IMR-90 (cell line): Measurements from ENCODE around the gene LIAS. TPM values are rescaled to one million over a fixed set of nuclear protein-coding genes. Genes with fewer than 3 reads are reported as not detected.

Source experiments
- ATAC-seq: fragments of 200-7000 bp; cut with Tn5 transposase; 2 replicates; pipeline ENCODE4 v1.9.1; 2020; ENCODE audit warnings: low read depth, mild to moderate bottlenecking, moderate library complexity
- BruUV-seq: library from RNA; stranded (reverse); fragments of 400-500 nt; replicated peaks from 2 replicates; lab custom pipeline; 2021; lab: Mats Ljungman, UMichigan
- CTCF ChIA-PET: fragments of 300-600 bp; formaldehyde crosslinking; extraction: SDS; loops from one replicate; lab custom pipeline; 2021; ENCODE audit warnings: antibody characterized with exemption; lab: Yijun Ruan, JAX
- POLR2A ChIA-PET: fragments of 300-600 bp; sonication (Branson Sonifier 250); formaldehyde crosslinking; loops from one replicate; lab custom pipeline; 2022; ENCODE audit warnings: antibody characterized with exemption; ENCODE audit not compliant: unreplicated experiment; lab: Charles Lee
- DNase-seq: peaks from one replicate; pipeline ENCODE4 v3.0.0; 2013
- H2AFZ ChIP-seq: replicated peaks from 2 replicates; pipeline ENCODE3; 2013; ENCODE audit warnings: low read length, mild to moderate bottlenecking; ENCODE audit not compliant: poor library complexity
- H2AK5ac ChIP-seq: 2 replicates; pipeline ENCODE4 v1.6.1; 2013; ENCODE audit warnings: low read depth, low read length, inconsistent platforms
- H2AK9ac ChIP-seq: replicated peaks from 2 replicates; pipeline ENCODE3; 2013; ENCODE audit warnings: mild to moderate bottlenecking, low read depth, low read length, moderate library complexity; ENCODE audit not compliant: poor library complexity
- H2BK120ac ChIP-seq: 2 replicates; pipeline ENCODE4 v1.6.1; 2013; ENCODE audit warnings: low read depth, low read length, inconsistent platforms
- H2BK15ac ChIP-seq: 3 replicates; pipeline ENCODE4 v1.6.1; 2013; ENCODE audit warnings: low read depth, low read length, inconsistent platforms
- H2BK20ac ChIP-seq: 2 replicates; pipeline ENCODE4 v1.6.1; 2013; ENCODE audit warnings: low read depth, mild to moderate bottlenecking, inconsistent platforms, low read length, moderate library complexity
- H2BK5ac ChIP-seq: 2 replicates; pipeline ENCODE4 v1.6.1; 2013; ENCODE audit warnings: mild to moderate bottlenecking, low read depth, low read length, inconsistent platforms; ENCODE audit not compliant: poor library complexity, severe bottlenecking
- H3K14ac ChIP-seq: replicated peaks from 2 replicates; pipeline ENCODE4 v1.6.1; 2013; ENCODE audit warnings: low read depth, low read length, inconsistent platforms
- H3K18ac ChIP-seq: 2 replicates; pipeline ENCODE4 v1.6.1; 2013; ENCODE audit warnings: low read depth, low read length, control low read depth
- H3K23ac ChIP-seq: 2 replicates; pipeline ENCODE4 v1.6.1; 2013; ENCODE audit warnings: low read depth, low read length, inconsistent platforms
- H3K27ac ChIP-seq: 2 replicates; pipeline ENCODE4 v1.5.1; 2013; ENCODE audit warnings: mild to moderate bottlenecking, control low read depth, low read length; ENCODE audit not compliant: insufficient read depth
- H3K27me3 ChIP-seq: 2 replicates; pipeline ENCODE4 v1.6.1; 2013; ENCODE audit warnings: low read length; ENCODE audit not compliant: control insufficient read depth, insufficient read depth
- H3K36me3 ChIP-seq: 2 replicates; pipeline ENCODE4 v1.6.1; 2013; ENCODE audit warnings: low read length, mixed read lengths; ENCODE audit not compliant: control insufficient read depth, insufficient read depth
- H3K4ac ChIP-seq: 2 replicates; pipeline ENCODE4 v1.6.1; 2013; ENCODE audit warnings: low read depth, low read length, inconsistent platforms
- H3K4me1 ChIP-seq: 2 replicates; pipeline ENCODE4 v1.6.1; 2013; ENCODE audit warnings: low read length, mixed read lengths; ENCODE audit not compliant: control insufficient read depth, insufficient read depth
- H3K4me2 ChIP-seq: 2 replicates; pipeline ENCODE4 v1.6.1; 2013; ENCODE audit warnings: low read depth, mild to moderate bottlenecking, control low read depth, low read length, moderate library complexity
- H3K4me3 ChIP-seq: 2 replicates; pipeline ENCODE4 v1.5.1; 2013; ENCODE audit warnings: low read depth, mild to moderate bottlenecking, control low read depth, low read length, moderate library complexity; ENCODE audit not compliant: insufficient read depth
- H3K56ac ChIP-seq: 2 replicates; pipeline ENCODE4 v1.6.1; 2013; ENCODE audit warnings: low read length, inconsistent platforms; ENCODE audit not compliant: insufficient read depth; ENCODE audit errors: extremely low read depth
- H3K79me1 ChIP-seq, 2 experiments: 2 replicates each; pipeline ENCODE4 v1.6.1; 2013; ENCODE audit warnings: low read length in 2 of 2, inconsistent platforms in 1 of 2, low read depth in 1 of 2
- H3K9ac ChIP-seq: 2 replicates; pipeline ENCODE4 v1.6.1; 2013; ENCODE audit warnings: low read depth, low read length, control low read depth
- H3K9me1 ChIP-seq: 2 replicates; pipeline ENCODE4 v1.6.1; 2013; ENCODE audit warnings: low read length, inconsistent platforms; ENCODE audit not compliant: insufficient read depth
- H3K9me3 ChIP-seq: 2 replicates; pipeline ENCODE4 v1.6.1; 2013; ENCODE audit warnings: low read length; ENCODE audit not compliant: control insufficient read depth, insufficient read depth
- H4K20me1 ChIP-seq: 2 replicates; pipeline ENCODE4 v1.6.1; 2013; ENCODE audit warnings: low read length, inconsistent platforms; ENCODE audit not compliant: insufficient read depth
- H4K5ac ChIP-seq: 2 replicates; pipeline ENCODE4 v1.6.1; 2013; ENCODE audit warnings: mild to moderate bottlenecking, low read depth, low read length, control low read depth
- H4K8ac ChIP-seq, 2 experiments: 2 replicates each; pipeline ENCODE4 v1.6.1; 2013; ENCODE audit warnings: low read depth in 2 of 2, low read length in 2 of 2, control low read depth in 1 of 2, inconsistent platforms in 1 of 2
- H4K91ac ChIP-seq: 2 replicates; pipeline ENCODE4 v1.6.1; 2013; ENCODE audit warnings: low read depth, low read length, inconsistent platforms; ENCODE audit not compliant: insufficient read depth
- BHLHE40 ChIP-seq: fragments of 150-350 bp; IDR thresholded peaks from 2 replicates; pipeline ENCODE4 v1.6.1; 2016; ENCODE audit warnings: mild to moderate bottlenecking, low read depth, low read length
- CEBPB ChIP-seq: IDR thresholded peaks from 2 replicates; pipeline ENCODE4 v1.6.1; 2012; ENCODE audit warnings: low read depth, low read length, improper control_type of control experiment
- CHD1 ChIP-seq: IDR thresholded peaks from 2 replicates; pipeline ENCODE4 v1.6.1; 2012; ENCODE audit warnings: low read depth, low read length, improper control_type of control experiment
- CTCF ChIP-seq: conservative IDR thresholded peaks from 2 replicates; pipeline ENCODE4 v1.5.1; 2012; ENCODE audit warnings: mild to moderate bottlenecking, low read depth, low read length, improper control_type of control experiment
- FOS ChIP-seq: fragments of 150-350 bp; IDR thresholded peaks from 2 replicates; pipeline ENCODE4 v1.6.1; 2016; ENCODE audit warnings: low read depth, low read length
- MAFK ChIP-seq: IDR thresholded peaks from 2 replicates; pipeline ENCODE4 v1.6.1; 2012; ENCODE audit warnings: low read depth, low read length, improper control_type of control experiment
- MAZ ChIP-seq: IDR thresholded peaks from 2 replicates; pipeline ENCODE4 v1.6.1; 2012; ENCODE audit warnings: low read depth, mild to moderate bottlenecking, low read length, improper control_type of control experiment, moderate library complexity, borderline replicate concordance
- MXI1 ChIP-seq: IDR thresholded peaks from 2 replicates; pipeline ENCODE4 v1.6.1; 2012; ENCODE audit warnings: low read depth, mild to moderate bottlenecking, low read length, moderate library complexity, borderline replicate concordance
- NFE2L2 ChIP-seq: fragments of 150-350 bp; IDR thresholded peaks from 2 replicates; pipeline ENCODE4 v1.6.1; 2016; ENCODE audit warnings: low read depth, mild to moderate bottlenecking, low read length
- RAD21 ChIP-seq: IDR thresholded peaks from 2 replicates; pipeline ENCODE4 v1.6.1; 2012; ENCODE audit warnings: low read length, improper control_type of control experiment
- RCOR1 ChIP-seq: IDR thresholded peaks from 2 replicates; pipeline ENCODE4 v1.6.1; 2012; ENCODE audit warnings: mild to moderate bottlenecking, low read length, improper control_type of control experiment; ENCODE audit not compliant: insufficient replicate concordance
- RFX5 ChIP-seq: IDR thresholded peaks from 2 replicates; pipeline ENCODE4 v1.8.0; 2012; ENCODE audit warnings: low read depth, mild to moderate bottlenecking, low read length, moderate library complexity
- SMC3 ChIP-seq: fragments of 150-350 bp; IDR thresholded peaks from 2 replicates; pipeline ENCODE4 v1.6.1; 2016; ENCODE audit warnings: low read depth, mild to moderate bottlenecking, antibody characterized with exemption, low read length, moderate library complexity
- WGBS, 2 experiments: methylation state at CpG; one replicate each; pipeline versions ENCODE4 v1.1.5 to v1.1.7; 2013; ENCODE audit warnings: missing lambda C conversion rate in 2 of 2; ENCODE audit not compliant: insufficient read length in 1 of 2; ENCODE audit errors: extremely low coverage in 2 of 2; 5-methylcytosine and 5-hydroxymethylcytosine counted together
- dilution Hi-C: fragments of 300-500 bp; cut with HindIII; formaldehyde crosslinking; loops from one replicate; pipeline ENCODE4 v1.14.3; 2018; ENCODE audit warnings: low sequenced_read_pairs; ENCODE audit not compliant: unreplicated experiment
- in situ Hi-C: fragments of 300-500 bp; cut with MboI; formaldehyde crosslinking; loops from 3 replicates; pipeline ENCODE4 v1.14.3; 2019; ENCODE audit warnings: low sequenced_read_pairs, inconsistent platforms, mixed read lengths
- intact Hi-C: fragments of 100-400 bp; cut with micrococcal nuclease; formaldehyde crosslinking; loops from 2 replicates; pipeline ENCODE4 v1.10.0; 2022
- polyA plus RNA-seq, 3 experiments: library from polyadenylated mRNA; depleted of rRNA; stranded (reverse); fragments of >200 nt; gene quantifications; 2 replicates each; pipeline ENCODE4 v1.2.3, GENCODE V29; 2012; ENCODE audit warnings: low replicate concordance in 1 of 3
- total RNA-seq: library from RNA; depleted of rRNA; stranded (reverse); fragments of >200 nt; gene quantifications from 2 replicates; pipeline ENCODE4 v1.2.3, GENCODE V29; 2012

LIAS gene
- total and polyA plus RNA-seq, 2 of the 4 experiments (the other 2 are of a cell fraction): 3.2 to 7.8 TPM

GRCh38 chr4:39486221-39486804 lies 27.5 kb downstream of the LIAS start:
- no peak overlapping the region for H3K9ac ChIP-seq
- H3K27me3 ChIP-seq: no peaks in the 10 kb centered on the region
- no peak overlapping the region for H4K8ac ChIP-seq
- H3K56ac ChIP-seq: no peak overlapping the region
- no peaks in the 10 kb centered on the region for H3K9me1 ChIP-seq
- H4K20me1 ChIP-seq: no peaks in the 10 kb centered on the region
- H2BK120ac ChIP-seq: no peak overlapping the region
- dilution Hi-C loops: no loop called here
- in situ Hi-C loops: no loop called here
- no peak overlapping the region for H3K27ac ChIP-seq
- peaks cover 11% of the 10 kb centered on the region for H3K9me3 ChIP-seq
- H3K4ac ChIP-seq: no peak overlapping the region
- intact Hi-C loops: no loop called here
- H2BK20ac ChIP-seq: no peak overlapping the region
- no peak for TF ChIP-seq BHLHE40
- no peak for TF ChIP-seq FOS
- TF ChIP-seq CEBPB: no peak
- TF ChIP-seq MXI1: no peak
- TF ChIP-seq RFX5: no peak
- no peak for TF ChIP-seq RCOR1
- no peak for TF ChIP-seq CTCF
- TF ChIP-seq MAFK: no peak
- no peak for TF ChIP-seq MAZ
- no peak for TF ChIP-seq RAD21
- no peak for TF ChIP-seq NFE2L2
- no peak for TF ChIP-seq CHD1
- no peak for TF ChIP-seq SMC3
- no peak for DNase-seq
- H2BK15ac ChIP-seq: no peak overlapping the region
- H3K14ac ChIP-seq: no peak overlapping the region
- no peaks in the 10 kb centered on the region for H3K4me1 ChIP-seq
- no peak overlapping the region for H2BK5ac ChIP-seq
- BruUV-seq: no TSS peak
- H2AK9ac ChIP-seq: no peak overlapping the region
- ChIA-PET POLR2A (no interaction called here), CTCF (no interaction called here)
- H3K79me1 ChIP-seq: no peaks in the 10 kb centered on the region
- H3K23ac ChIP-seq: no peak overlapping the region
- no peak overlapping the region for H2AFZ ChIP-seq
- H3K36me3 ChIP-seq: no peaks in the 10 kb centered on the region
- WGBS, 2 experiments: 84% methylated on average over 6 of the region's 10 CpGs; no CpG with 5 or more reads in 1 of the 2 experiments
- no peak overlapping the region for H2AK5ac ChIP-seq
- H3K18ac ChIP-seq: no peak overlapping the region
- no peak overlapping the region for H4K91ac ChIP-seq
- ATAC-seq: no peak
- H3K4me3 ChIP-seq: no peak overlapping the region
- H3K4me2 ChIP-seq: no peak overlapping the region
- no peak overlapping the region for H4K5ac ChIP-seq
